NCI-H524 treated with DMSO at 0.1 percent for 48 hours (cell line): Measurements from ENCODE around the gene MYO15A.
A peak's percentile ranks its signal among the peaks of the same experiment; 100 is the strongest.

Source experiments
- DNase-seq: peaks from one replicate; lab custom pipeline; 2025; lab: John Stamatoyannopoulos, UW

The MYO15A gene

DNA sequence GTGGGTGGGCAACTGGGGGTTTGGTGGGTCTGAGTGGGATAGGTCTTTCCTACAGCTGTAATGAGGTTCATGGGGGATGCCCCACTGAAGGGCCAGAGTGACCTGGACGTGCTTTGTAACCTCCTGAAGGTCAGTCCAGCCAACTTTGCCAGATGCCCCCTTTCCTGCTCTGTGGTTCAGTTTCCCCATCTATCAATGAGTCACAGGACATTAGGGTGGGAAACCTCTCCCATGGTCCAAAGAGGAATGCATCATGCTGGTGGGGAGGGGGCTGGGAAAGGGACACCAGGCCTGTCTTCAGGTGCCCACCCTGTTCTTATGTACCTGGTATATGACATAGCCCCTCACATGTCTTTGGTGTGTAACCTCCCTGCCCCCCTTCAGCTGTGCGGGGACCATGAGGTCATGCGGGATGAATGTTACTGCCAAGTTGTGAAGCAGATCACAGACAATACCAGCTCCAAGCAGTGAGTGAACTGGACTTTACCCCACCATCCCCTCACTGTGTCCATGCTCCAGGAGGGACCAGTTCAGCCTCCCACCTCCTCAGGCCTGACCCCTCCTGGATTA is 51.1 kb downstream of the MYO15A start:
- DNase-seq, result no peak

DNA sequence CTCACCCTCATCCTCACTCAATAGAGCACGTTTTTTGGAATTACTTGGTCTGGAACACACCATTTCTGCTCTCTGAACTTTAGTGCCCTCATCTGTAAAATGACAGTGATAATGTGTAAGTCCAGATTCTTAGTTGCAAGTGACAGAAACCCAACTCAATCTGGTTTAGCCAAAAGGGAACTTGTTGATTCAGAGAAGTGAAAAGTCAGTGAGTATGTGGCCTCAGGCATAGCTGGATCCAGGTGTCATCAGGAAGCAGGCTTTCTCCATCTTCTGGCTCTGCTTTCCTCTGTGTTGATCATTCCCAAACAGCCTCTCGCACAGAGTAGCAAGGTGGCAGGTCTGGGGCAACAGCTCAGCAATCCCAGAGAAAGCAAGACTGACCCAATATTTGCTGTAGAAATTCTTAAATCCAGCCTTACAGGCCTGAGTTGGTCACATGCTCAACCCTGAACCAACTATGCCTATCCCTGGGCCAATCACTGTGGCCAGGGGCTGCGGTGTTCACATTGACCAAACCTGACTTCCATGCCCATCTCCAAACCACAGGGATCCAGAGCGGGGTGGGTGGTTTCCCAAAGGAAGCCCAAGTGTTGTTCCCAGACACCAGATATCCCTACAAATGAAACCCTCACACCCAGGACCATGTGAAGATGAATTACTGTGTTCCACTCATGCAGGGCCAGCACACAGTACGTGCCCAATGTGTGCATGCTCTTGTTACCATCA is 51.7 kb downstream of the MYO15A start:
- DNase-seq, result no peak

- DNase-seq, result no peak
These were observed 52.9 kb downstream of the MYO15A start for GRCh38 chr17:18161207-18162145.

DNA sequence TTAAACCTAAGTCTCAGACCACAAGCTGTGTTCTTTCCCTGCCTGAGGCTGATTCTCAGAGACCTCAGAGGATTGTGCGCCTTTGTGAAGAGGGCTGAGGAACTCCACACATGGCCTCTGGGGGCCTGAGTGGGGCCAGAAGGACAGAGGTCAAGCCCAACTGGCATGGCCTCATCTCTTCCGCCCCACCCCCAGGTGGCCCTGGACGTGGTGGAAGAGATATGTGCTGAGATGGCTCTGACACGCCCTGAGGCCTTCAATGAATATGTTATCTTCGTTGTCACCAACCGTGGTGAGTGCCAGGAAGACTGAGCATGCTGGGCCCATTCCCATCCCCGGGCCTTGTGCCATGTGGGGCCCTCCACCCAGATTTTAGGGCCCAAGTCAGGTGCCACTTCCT is 55.0 kb downstream of the MYO15A start:
- no peak for DNase-seq

GRCh38 chr17:18166894-18167293 is 58.3 kb downstream of the MYO15A start:
- DNase-seq, result no peak

DNA sequence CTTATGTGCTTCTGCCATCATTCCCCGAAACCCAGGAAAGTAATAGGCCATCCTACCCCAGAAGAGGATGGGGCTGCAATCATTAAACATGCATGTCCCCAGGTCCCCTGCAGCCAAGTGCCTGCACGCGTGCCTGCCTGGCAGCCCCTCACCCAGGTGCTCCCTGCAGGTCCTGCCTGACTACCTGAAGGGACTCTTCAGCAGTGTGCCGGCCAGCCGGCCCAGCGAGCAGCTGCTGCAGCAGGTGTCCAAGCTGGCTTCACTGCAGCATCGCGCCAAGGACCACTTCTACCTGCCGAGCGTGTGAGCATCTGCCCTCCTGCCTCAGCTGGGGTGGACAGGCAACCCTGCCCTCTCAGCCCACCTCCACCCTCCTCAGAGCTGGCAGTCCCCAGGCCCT is 58.9 kb downstream of the MYO15A start:
- no peak for DNase-seq

- DNase-seq, result no peak
These were observed 64.1 kb downstream of the MYO15A start for GRCh38 chr17:18172531-18173278.

DNA sequence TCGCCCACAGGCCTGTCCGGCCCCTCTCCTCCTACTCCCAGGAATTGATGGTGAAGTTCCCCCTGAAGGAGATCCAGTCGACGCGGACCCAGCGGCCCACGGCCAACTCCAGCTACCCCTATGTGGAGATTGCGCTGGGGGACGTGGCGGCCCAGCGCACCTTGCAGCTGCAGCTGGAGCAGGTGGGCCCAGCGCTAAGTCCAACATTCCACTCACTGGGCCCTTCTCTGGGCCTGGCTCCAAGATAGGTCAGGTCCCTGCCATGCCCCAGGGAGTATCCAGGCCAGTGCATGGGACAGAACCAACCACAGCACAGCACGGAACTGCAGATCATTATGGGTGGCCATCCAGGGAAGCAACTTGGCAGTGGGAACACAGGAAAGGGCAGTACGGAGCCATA is 65.2 kb downstream of the MYO15A start:
- DNase-seq, result no peak

DNA sequence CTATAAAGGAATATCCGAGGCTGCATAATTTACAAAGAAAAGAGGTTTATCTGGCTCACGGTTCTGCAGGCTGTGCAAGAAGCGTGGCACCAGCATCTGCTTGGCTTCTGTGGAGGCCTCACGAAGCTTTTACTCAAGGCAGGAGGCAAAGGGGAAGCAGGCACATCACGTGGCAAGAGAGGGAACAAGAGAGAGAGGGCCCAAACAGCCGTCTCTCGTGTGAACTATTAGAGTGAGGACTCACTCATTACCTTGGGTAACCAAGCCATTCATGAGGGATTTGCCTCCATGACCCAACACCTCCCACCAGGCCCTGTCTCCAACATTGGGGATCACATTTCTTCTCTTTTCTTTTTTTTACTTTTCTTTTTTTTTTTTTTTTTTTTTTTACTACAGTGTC is 67.6 kb downstream of the MYO15A start:
- no peak for DNase-seq

DNA sequence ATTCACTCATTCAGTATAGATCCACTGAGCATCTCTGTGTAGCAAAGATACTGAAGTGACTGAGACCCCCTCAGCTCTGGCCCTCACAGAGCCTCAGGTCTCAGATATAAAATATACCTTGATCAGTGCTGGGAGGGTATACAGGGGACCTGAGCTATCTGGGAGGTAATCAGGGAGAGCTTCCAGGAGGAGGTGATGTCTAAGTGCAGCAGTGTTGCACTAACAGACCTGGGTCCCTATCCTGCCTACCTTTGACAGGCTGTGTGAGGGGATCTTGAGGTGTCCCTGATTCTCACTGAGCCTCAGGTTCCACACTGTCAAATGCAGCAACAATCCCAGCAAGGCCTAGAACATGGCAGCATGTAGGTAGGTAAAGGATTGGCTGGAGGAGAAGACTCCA is 68.6 kb downstream of the MYO15A start:
- DNase-seq, result no peak

- no peak for DNase-seq
These were observed 69.2 kb downstream of the MYO15A start for GRCh38 chr17:18177722-18178121.

GRCh38 chr17:18179196-18179595 is 70.6 kb downstream of the MYO15A start:
- no peak for DNase-seq

GRCh38 chr17:18179804-18180203 is 71.2 kb downstream of the MYO15A start:
- no peak for DNase-seq

DNA sequence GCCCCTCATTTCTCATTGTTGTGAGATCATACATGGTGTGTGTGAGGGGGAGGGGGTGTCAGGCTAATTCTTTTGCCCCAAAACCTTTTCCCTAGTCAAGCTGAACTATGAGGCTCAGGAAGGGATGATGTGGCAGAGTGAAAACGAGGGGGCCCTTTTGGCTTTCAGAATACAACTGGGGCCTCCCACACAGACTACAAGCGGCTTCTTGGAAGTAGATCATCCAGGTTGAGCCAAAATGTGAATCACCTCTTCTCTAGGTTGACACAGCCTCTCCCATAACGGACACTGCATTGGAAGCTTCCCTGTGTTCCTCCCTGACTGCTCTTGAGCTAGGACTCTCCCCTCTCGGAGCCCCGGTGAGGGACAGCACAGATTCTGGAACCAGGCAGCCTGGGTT is 72.8 kb downstream of the MYO15A start:
- no peak for DNase-seq

DNA sequence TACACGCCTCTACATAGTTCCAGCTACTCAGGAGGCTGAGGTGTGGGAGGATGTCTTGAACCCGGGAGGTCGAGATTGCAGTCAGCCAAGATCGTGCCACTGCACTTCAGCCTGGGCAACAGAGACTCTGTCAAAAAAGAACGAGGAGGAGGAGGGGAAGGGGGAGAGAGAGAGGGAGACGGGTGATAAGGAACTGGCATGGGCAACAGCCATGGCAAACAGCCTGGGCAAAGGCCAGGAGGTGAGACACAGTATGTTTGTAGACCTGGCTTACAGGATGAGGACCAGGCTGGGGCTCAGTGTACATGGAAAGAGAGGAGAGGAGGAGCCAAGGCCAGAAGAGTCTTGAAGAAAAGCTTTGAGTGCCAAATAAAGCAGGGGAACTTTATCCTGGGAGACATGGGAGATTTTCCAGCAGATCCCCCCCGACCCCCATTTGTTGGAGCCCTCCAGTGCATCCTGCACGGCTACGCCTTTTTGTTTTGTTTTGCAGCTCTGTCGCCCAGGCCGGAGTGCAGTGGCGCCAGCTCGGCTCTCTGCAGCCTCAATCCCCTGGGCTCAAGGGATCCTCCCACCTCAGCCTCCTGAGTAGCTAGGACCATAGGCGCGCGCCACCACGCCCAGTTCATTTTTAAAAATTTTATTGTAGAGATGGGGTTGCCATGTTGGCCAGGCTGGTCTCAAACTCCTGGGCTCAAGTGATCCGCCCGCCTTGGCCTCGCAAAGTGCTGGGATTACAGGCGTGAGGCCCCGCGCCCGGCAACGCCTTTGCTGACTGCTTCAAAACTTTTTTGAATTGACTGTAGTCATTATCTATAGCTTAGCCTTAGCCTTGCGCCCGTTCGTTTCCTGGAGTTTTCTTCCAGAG is 73.8 kb downstream of the MYO15A start:
- DNase-seq, result no peak

- no peak for DNase-seq
These were observed 74.4 kb downstream of the MYO15A start for GRCh38 chr17:18182978-18183333.

GRCh38 chr17:18183334-18184142 is 75.0 kb downstream of the MYO15A start, which contains the start of gene ALKBH5:
TSS of gene ALKBH5 (plus strand) at chr17:18183828. CDS start at chr17:18184244, 416 bp downstream.
- DNase-seq, result peak; percentile 90

- no peak for DNase-seq
These were observed 75.8 kb downstream of the MYO15A start for GRCh38 chr17:18184143-18185031.

- DNase-seq, result no peak
These were observed 76.8 kb downstream of the MYO15A start for GRCh38 chr17:18185391-18185790.
